ENCODE results near the gene OR6C68. TPM values are rescaled to one million over a fixed set of nuclear protein-coding genes. Genes with fewer than 3 reads are reported as not detected.
"Not testable (repeated sequence)": the region's sequence is repeated elsewhere in the genome, so short reads cannot be mapped to it uniquely, and the experiment has no call there.

The OR6C68 gene
- not detected for polyA plus RNA-seq (2013, experiment 1 of 2; ENCODE audit: insufficient read length)
- polyA plus RNA-seq (2013, experiment 2 of 2; ENCODE audit: insufficient read length), result not detected

- no peak for DNase-seq
Observed at GRCh38 chr12:55492078-55492477, at the start of gene OR6C68. OR6C68 (plus strand) TSS chr12:55492378; CDS start chr12:55492378, 0 bp downstream.

GRCh38 chr12:55443776-55444175 lies 48.4 kb upstream of the OR6C68 start, which contains the start of gene OR6C2:
OR6C2 (plus strand) TSS chr12:55444076; CDS start chr12:55452214, 8,138 bp downstream.
- no peak for DNase-seq

- DNase-seq, result no peak
Observed at GRCh38 chr12:55445357-55445756, 46.8 kb upstream of the OR6C68 start.

GRCh38 chr12:55446326-55446725 lies 45.9 kb upstream of the OR6C68 start:
- DNase-seq, result no peak

- no peak for DNase-seq
Observed at GRCh38 chr12:55448825-55449224, 43.4 kb upstream of the OR6C68 start.

GRCh38 chr12:55464926-55465325 lies 27.3 kb upstream of the OR6C68 start:
- DNase-seq, result not testable (repeated sequence)

GRCh38 chr12:55467836-55468235 lies 24.3 kb upstream of the OR6C68 start:
- DNase-seq, result no peak

- DNase-seq, result no peak
Observed at GRCh38 chr12:55469291-55469690, 22.9 kb upstream of the OR6C68 start.

- DNase-seq, result no peak
Observed at GRCh38 chr12:55470088-55470829, 21.9 kb upstream of the OR6C68 start, which contains the start of gene OR6C70. OR6C70 (minus strand) TSS chr12:55470138; CDS start chr12:55470138, 0 bp downstream.

- DNase-seq, result no peak
Observed at GRCh38 chr12:55472264-55472663, 19.9 kb upstream of the OR6C68 start.

- DNase-seq, result not testable (repeated sequence)
Observed at GRCh38 chr12:55479136-55479535, 13.0 kb upstream of the OR6C68 start.

- not testable (repeated sequence) for DNase-seq
Observed at GRCh38 chr12:55484284-55484683, 7.9 kb upstream of the OR6C68 start.

GRCh38 chr12:55495490-55495889 lies 3.3 kb downstream of the OR6C68 start:
- no peak for DNase-seq

- DNase-seq, result no peak
Observed at GRCh38 chr12:55499231-55499630, 7.1 kb downstream of the OR6C68 start.

GRCh38 chr12:55499810-55500252 lies 7.7 kb downstream of the OR6C68 start:
- no peak for DNase-seq

GRCh38 chr12:55501601-55502000 lies 9.4 kb downstream of the OR6C68 start:
- no peak for DNase-seq

GRCh38 chr12:55515696-55516095 lies 23.5 kb downstream of the OR6C68 start:
- no peak for DNase-seq

GRCh38 chr12:55516391-55516790 lies 24.2 kb downstream of the OR6C68 start:
- no peak for DNase-seq

Data from fibroblast of skin of abdomen (primary cell).